Coronary artery (tissue), 2 donors: ENCODE data around the gene IL17B.

ENCODE experiments used
- DNase-seq: peaks from one replicate; pipeline ENCODE4 v3.0.0-alpha.2; 2017; ENCODE audit warnings: low spot score
- H3K27ac ChIP-seq, 2 donors: fragments of 200-600 bp; sonication (generic); one replicate each; pipeline ENCODE4 v1.5.1; 2016 to 2019
- H3K4me3 ChIP-seq: fragments of 200-600 bp; sonication (generic); 2 replicates; pipeline ENCODE4 v1.5.1; 2016; ENCODE audit warnings: mild to moderate bottlenecking, moderate library complexity
- TF ChIP-seq, protein P1 (sequence below): fragments of 200-600 bp; sonication (generic); IDR thresholded peaks from one replicate; pipeline ENCODE4 v1.5.1; 2019; ENCODE audit warnings: antibody characterized with exemption

The IL17B gene

DNA sequence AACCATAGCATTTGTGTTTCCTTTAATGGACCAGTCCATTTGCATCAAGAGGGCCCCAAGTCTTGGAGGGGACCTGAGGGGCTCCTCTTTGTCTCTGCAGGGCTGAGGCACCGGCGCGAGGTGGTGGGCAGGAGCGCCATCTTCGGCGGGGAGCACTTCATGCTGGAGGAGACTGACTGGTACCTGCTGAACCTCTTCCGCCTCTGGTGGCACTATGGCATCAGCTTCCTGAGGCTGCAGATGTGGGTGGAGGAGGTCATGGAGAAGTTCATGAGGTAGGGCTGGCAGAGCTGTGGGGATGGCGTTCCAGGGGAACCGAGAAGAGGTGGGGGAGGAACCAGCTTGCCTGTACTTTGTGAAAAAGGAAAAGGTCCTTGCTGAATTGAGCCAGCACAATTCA lies 15.2 kb downstream of the IL17B start:
- no peak for DNase-seq
- H3K4me3 ChIP-seq, result no peak overlapping the region
- TF ChIP-seq, protein P1, sequence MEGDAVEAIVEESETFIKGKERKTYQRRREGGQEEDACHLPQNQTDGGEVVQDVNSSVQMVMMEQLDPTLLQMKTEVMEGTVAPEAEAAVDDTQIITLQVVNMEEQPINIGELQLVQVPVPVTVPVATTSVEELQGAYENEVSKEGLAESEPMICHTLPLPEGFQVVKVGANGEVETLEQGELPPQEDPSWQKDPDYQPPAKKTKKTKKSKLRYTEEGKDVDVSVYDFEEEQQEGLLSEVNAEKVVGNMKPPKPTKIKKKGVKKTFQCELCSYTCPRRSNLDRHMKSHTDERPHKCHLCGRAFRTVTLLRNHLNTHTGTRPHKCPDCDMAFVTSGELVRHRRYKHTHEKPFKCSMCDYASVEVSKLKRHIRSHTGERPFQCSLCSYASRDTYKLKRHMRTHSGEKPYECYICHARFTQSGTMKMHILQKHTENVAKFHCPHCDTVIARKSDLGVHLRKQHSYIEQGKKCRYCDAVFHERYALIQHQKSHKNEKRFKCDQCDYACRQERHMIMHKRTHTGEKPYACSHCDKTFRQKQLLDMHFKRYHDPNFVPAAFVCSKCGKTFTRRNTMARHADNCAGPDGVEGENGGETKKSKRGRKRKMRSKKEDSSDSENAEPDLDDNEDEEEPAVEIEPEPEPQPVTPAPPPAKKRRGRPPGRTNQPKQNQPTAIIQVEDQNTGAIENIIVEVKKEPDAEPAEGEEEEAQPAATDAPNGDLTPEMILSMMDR, result no peak
- no peak overlapping the region for H3K27ac ChIP-seq

DNA sequence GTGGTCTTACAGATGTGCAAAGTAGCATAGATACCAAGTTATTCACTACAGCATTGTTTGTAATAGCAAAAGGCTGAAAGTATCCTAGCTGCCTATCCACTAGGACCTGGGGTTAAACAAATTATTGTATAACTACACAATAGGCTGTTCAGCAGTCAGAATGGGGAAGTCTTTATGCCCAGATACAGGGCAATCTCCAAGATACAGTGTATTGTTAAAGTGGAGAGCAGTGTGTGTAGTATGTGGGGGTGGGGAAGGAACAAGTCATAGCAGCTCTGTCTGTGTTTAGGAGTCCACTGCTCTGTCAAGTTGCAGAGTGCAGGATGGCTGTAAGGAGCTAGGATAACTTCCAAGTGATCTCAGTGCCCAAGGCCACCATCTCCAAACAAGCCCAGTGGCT lies 15.7 kb downstream of the IL17B start:
- no peak overlapping the region for H3K4me3 ChIP-seq
- TF ChIP-seq, protein P1, result no peak
- no peak for DNase-seq
- no peak overlapping the region for H3K27ac ChIP-seq

DNA sequence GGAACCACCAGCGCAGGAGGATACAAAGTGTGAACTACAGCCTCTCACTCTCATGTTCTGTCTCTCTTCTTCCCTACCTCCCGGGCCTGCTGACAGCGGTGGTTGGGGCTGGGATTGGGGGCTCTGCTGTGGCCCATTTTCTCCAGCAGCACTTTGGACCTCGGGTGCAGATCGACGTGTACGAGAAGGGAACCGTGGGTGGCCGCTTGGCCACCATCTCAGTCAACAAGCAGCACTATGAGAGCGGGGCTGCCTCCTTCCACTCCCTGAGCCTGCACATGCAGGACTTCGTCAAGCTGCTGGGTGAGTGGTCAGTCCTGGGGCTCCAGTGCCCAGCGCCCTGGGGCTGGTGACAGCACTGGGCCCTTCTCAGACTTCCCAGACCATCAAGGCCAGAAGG lies 16.6 kb downstream of the IL17B start:
- no peak overlapping the region for H3K4me3 ChIP-seq
- no peak for DNase-seq
- TF ChIP-seq, protein P1, result no peak
- H3K27ac ChIP-seq, result no peak overlapping the region

DNA sequence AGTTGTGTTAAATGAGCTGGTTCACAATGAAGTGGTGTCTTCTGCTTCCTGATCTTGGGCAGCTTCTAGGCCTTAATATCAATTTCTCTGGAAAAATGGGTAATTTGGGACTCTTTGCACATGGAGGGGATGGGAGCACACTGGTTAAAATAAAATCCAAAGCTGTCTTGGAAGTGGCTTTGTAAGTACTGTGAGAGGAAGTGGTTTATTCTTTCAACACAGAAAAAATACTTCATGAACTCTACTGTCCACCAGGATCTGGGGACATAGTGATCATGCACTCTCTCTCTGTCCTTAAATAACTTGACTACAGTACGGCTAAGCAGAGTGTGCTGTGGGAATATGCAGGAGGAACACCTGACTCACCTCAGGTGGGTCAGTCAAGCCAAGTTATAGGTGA lies 18.8 kb downstream of the IL17B start:
- TF ChIP-seq, protein P1, result no peak
- no peak overlapping the region for H3K4me3 ChIP-seq
- DNase-seq, result no peak
- no peak overlapping the region for H3K27ac ChIP-seq

DNA sequence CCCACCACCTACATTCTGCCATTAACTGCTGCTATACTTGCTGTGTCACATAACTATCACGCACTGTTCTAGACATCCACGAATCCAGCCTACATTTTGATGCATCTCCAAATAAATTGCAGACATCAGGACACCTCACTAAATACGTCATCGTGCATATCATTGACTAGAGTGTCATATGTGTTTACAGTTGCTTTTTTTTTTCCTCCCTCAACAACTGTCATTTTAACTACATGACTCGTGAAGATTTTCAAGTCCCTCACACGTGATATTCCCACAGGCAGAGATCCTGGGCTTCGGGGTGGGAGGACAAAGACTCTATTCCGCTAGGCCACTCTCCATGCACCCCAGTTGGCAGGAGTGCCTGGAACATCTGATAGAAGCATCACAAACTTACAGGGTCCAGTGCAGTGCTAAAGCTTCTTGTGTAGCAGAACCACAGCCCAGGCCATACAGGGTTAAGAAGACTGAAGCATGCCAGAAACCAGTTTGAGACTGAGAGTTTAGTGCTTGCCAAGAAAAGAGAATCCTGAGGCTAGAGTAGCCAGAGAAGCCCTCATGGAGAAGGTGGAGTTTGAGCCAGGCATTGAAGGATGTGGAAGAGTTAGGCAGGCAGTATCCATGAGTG lies 20.1 kb downstream of the IL17B start:
- TF ChIP-seq, protein P1, result no peak
- Histone ChIP-seq H3K27ac (no peak overlapping the region), H3K4me3 (no peak overlapping the region)
- no peak for DNase-seq

DNA sequence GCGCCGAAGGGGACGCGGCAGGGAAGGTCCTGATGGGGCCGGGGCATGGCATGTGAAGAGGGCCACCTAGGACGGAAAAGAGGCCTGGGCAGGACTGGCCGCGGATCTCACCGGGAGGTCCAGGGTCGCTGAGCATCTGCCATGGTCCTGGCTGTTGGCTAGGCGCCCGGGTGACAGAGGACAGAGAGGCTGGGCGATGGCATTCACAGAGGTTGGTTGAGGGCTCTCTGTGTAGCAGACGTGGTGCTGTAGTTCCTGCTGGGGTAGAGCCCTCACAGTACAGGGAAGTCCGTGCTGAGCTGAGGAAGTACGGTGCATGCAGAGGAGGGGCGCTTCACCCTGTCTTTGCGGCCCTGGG lies 20.8 kb downstream of the IL17B start:
- Histone ChIP-seq H3K27ac (peak overlapping the region in 1 of 2 donors; percentile 82), H3K4me3 (peak overlapping the region; percentile 85)
- TF ChIP-seq, protein P1, result no peak
- DNase-seq, result no peak

DNA sequence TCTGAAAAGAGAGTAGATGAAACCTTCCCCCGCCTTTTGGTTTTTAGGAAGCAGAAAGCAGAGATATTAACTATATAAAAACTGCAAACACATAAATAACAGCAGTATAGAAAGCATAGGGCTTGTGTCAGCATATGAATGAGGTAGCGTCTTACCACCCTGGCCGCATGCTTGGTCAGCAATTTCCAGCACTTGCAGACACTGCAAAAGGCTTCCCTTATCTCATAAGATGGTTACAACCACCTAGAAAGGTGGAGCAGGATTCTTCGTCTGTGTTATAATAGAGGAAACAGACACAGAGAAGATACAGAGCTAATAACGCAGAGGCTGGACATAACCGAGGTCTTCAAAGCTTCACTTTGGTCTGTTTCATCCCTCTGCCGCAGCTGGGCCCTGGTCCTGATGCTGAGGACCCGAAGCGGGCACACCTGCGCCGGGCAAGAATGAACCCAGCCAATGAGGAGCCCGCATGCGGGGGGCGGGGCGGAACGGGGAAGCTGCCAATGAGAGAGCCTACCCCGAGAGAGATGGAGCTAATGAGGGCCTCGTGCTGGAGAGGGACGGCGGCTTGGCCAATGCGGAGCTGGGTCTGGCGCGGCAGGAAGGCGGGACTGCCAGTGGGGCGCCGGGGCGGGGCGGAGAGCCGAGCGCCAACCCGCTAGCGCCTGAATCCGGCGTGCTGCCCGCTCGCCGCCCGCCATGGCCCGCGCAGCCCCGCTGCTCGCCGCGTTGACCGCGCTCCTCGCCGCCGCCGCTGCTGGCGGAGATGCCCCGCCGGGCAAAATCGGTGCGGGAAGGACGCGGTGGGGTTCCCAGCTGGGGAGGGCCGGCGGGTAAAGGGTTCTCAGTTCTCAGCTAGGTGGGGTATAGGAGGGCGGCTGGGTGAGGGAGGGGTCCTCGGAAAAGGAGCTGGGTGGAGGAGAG lies 21.5 kb downstream of the IL17B start, which contains the start of gene PCYOX1L:
Gene PCYOX1L (plus strand): TSS at position 677 of the 924 bp plus-strand sequence. CDS start 23 bp downstream, at position 700.
- TF ChIP-seq, protein P1, result no peak
- Histone ChIP-seq H3K4me3 (peak within 1 kb of the TSS; percentile 85), H3K27ac (peak within 1 kb of the TSS in 1 of 2 donors; percentile 82)
- DNase-seq, result peak; percentile 95
